H9 (cell line): ENCODE measurements around the gene DCTN2. TPM values are rescaled to one million over a fixed set of nuclear protein-coding genes. Genes with fewer than 3 reads are reported as not detected.

Source experiments
- DNase-seq: peaks from one replicate; pipeline ENCODE4 v3.0.0-alpha.2; 2017
- H2AFZ ChIP-seq: one replicate; pipeline ENCODE4 v1.6.1; 2013; ENCODE audit warnings: mild to moderate bottlenecking, low read length, control low read depth, moderate library complexity
- H2AK5ac ChIP-seq: 2 replicates; pipeline ENCODE4 v1.6.1; 2013; ENCODE audit warnings: low read length, control low read depth, mixed read lengths; ENCODE audit not compliant: insufficient read length
- H2BK120ac ChIP-seq: one replicate; pipeline ENCODE4 v1.6.1; 2013; ENCODE audit warnings: low read depth, mild to moderate bottlenecking, low read length, control low read depth, inconsistent platforms; ENCODE audit not compliant: poor library complexity, severe bottlenecking
- H2BK12ac ChIP-seq: 2 replicates; pipeline ENCODE4 v1.6.1; 2013; ENCODE audit warnings: low read length, control low read depth, mixed read lengths, low read depth; ENCODE audit not compliant: insufficient read length
- H2BK15ac ChIP-seq: 2 replicates; pipeline ENCODE4 v1.6.1; 2013; ENCODE audit warnings: low read depth, low read length, control low read depth
- H2BK20ac ChIP-seq: one replicate; pipeline ENCODE4 v1.6.1; 2013; ENCODE audit warnings: low read depth, mild to moderate bottlenecking, low read length, control low read depth, inconsistent platforms; ENCODE audit not compliant: poor library complexity, severe bottlenecking
- H2BK5ac ChIP-seq: 2 replicates; pipeline ENCODE4 v1.6.1; 2013; ENCODE audit warnings: low read length, control low read depth, mixed read lengths; ENCODE audit not compliant: insufficient read length
- H3K14ac ChIP-seq: 2 replicates; pipeline ENCODE4 v1.6.1; 2013; ENCODE audit warnings: low read length, control low read depth; ENCODE audit not compliant: insufficient read depth
- H3K18ac ChIP-seq: 2 replicates; pipeline ENCODE4 v1.6.1; 2013; ENCODE audit warnings: low read depth, mild to moderate bottlenecking, mixed read lengths, low read length, control low read depth; ENCODE audit not compliant: insufficient read length
- H3K23ac ChIP-seq: 2 replicates; pipeline ENCODE4 v1.6.1; 2013; ENCODE audit warnings: low read length, control low read depth, mixed read lengths, low read depth; ENCODE audit not compliant: insufficient read length
- H3K23me2 ChIP-seq: 2 replicates; pipeline ENCODE4 v1.6.1; 2013; ENCODE audit warnings: low read depth, mild to moderate bottlenecking, mixed read lengths, low read length, control low read depth; ENCODE audit not compliant: insufficient read length, poor library complexity, severe bottlenecking
- H3K27ac ChIP-seq: 2 replicates; pipeline ENCODE4 v1.5.1; 2013; ENCODE audit warnings: low read length, control low read depth, mixed read lengths, low read depth; ENCODE audit not compliant: insufficient read length
- H3K27me3 ChIP-seq: 2 replicates; pipeline ENCODE4 v1.6.1; 2013; ENCODE audit warnings: low read length, control low read depth, inconsistent platforms; ENCODE audit not compliant: insufficient read depth
- H3K4ac ChIP-seq: 2 replicates; pipeline ENCODE4 v1.6.1; 2013; ENCODE audit warnings: low read depth, mild to moderate bottlenecking, control low read depth, inconsistent platforms, low read length, moderate library complexity
- H3K4me1 ChIP-seq: 2 replicates; pipeline ENCODE4 v1.6.1; 2013; ENCODE audit warnings: low read length, control low read depth, inconsistent platforms; ENCODE audit not compliant: insufficient read depth
- H3K4me2 ChIP-seq: 2 replicates; pipeline ENCODE4 v1.6.1; 2013; ENCODE audit warnings: low read length, control low read depth, mixed read lengths; ENCODE audit not compliant: insufficient read length, insufficient read depth
- H3K56ac ChIP-seq: 2 replicates; pipeline ENCODE4 v1.6.1; 2013; ENCODE audit warnings: low read depth, mild to moderate bottlenecking, mixed read lengths, low read length, control low read depth; ENCODE audit not compliant: insufficient read length
- H3K79me1 ChIP-seq: 2 replicates; pipeline ENCODE4 v1.6.1; 2013; ENCODE audit warnings: low read depth, mild to moderate bottlenecking, moderate library complexity, low read length, control low read depth, inconsistent platforms; ENCODE audit not compliant: insufficient read depth, poor library complexity, severe bottlenecking
- H3K79me2 ChIP-seq: 2 replicates; pipeline ENCODE4 v1.6.1; 2013; ENCODE audit warnings: low read length, control low read depth, inconsistent platforms; ENCODE audit not compliant: insufficient read depth
- H3K9ac ChIP-seq: 2 replicates; pipeline ENCODE4 v1.6.1; 2013; ENCODE audit warnings: low read length, control low read depth, mixed read lengths; ENCODE audit not compliant: insufficient read length; ENCODE audit errors: extremely low read depth
- H3K9me3 ChIP-seq: one replicate; pipeline ENCODE4 v1.6.1; 2013; ENCODE audit warnings: low read depth, low read length, inconsistent platforms; ENCODE audit not compliant: control insufficient read depth
- H3T11ph ChIP-seq: one replicate; pipeline ENCODE4 v1.6.1; 2013; ENCODE audit warnings: mild to moderate bottlenecking, low read length, control low read depth, inconsistent platforms
- H4K20me1 ChIP-seq: one replicate; pipeline ENCODE4 v1.6.1; 2013; ENCODE audit not compliant: control insufficient read depth, insufficient read length, insufficient read depth
- H4K5ac ChIP-seq: 2 replicates; pipeline ENCODE4 v1.6.1; 2013; ENCODE audit warnings: low read depth, mild to moderate bottlenecking, mixed read lengths, low read length, control low read depth; ENCODE audit not compliant: insufficient read length
- H4K8ac ChIP-seq: replicated peaks from 2 replicates; pipeline ENCODE4 v1.6.1; 2013; ENCODE audit warnings: low read length, control low read depth, mixed read lengths, low read depth; ENCODE audit not compliant: insufficient read length
- H4K91ac ChIP-seq: 2 replicates; pipeline ENCODE4 v1.6.1; 2013; ENCODE audit warnings: low read depth, mild to moderate bottlenecking, moderate library complexity, mixed read lengths, low read length, control low read depth; ENCODE audit not compliant: insufficient read length
- H3K27ac Mint-ChIP-seq, 3 experiments: 2 replicates in 2 of 3; 3 replicates in 1 of 3; pipeline ENCODE4 v1.8.0; 2020 to 2021; ENCODE audit warnings: mixed read lengths in 3 of 3, mild to moderate bottlenecking in 1 of 3, moderate library complexity in 1 of 3
- H3K27me3 Mint-ChIP-seq: 2 replicates; pipeline ENCODE4 v1.8.0; 2021; ENCODE audit warnings: low read depth, mild to moderate bottlenecking, moderate library complexity, mixed read lengths
- H3K36me3 Mint-ChIP-seq, 3 experiments: 2 replicates in 2 of 3; 3 replicates in 1 of 3; pipeline ENCODE4 v1.8.0; 2020 to 2021; ENCODE audit warnings: low read depth in 3 of 3, mixed read lengths in 3 of 3; ENCODE audit not compliant: insufficient read depth in 1 of 3
- H3K4me1 Mint-ChIP-seq, 2 experiments: 2 replicates each; pipeline ENCODE4 v1.8.0; 2020; ENCODE audit warnings: mixed read lengths in 2 of 2
- H3K4me3 Mint-ChIP-seq, 2 experiments: 2 replicates in 1 of 2; 3 replicates in 1 of 2; pipeline ENCODE4 v1.8.0; 2020 to 2021; ENCODE audit warnings: mild to moderate bottlenecking in 2 of 2, mixed read lengths in 2 of 2, moderate library complexity in 1 of 2
- H3K9me3 Mint-ChIP-seq, 2 experiments: 2 replicates in 1 of 2; 3 replicates in 1 of 2; pipeline ENCODE4 v1.8.0; 2020; ENCODE audit warnings: mild to moderate bottlenecking in 2 of 2, mixed read lengths in 2 of 2, moderate library complexity in 1 of 2
- total RNA-seq: library from RNA; stranded (reverse); gene quantifications from 2 replicates; pipeline ENCODE4 v1.2.1, GENCODE V29; 2021
- TF ChIP-seq, protein P1 (sequence below): fragments of 200-600 bp; sonication (generic); conservative IDR thresholded peaks from 3 replicates; pipeline ENCODE4 v1.8.0; 2021; ENCODE audit warnings: antibody characterized with exemption, mild to moderate bottlenecking

The DCTN2 gene
- total RNA-seq, 1 experiment from 2014 or later = 97.7 TPM

DNA sequence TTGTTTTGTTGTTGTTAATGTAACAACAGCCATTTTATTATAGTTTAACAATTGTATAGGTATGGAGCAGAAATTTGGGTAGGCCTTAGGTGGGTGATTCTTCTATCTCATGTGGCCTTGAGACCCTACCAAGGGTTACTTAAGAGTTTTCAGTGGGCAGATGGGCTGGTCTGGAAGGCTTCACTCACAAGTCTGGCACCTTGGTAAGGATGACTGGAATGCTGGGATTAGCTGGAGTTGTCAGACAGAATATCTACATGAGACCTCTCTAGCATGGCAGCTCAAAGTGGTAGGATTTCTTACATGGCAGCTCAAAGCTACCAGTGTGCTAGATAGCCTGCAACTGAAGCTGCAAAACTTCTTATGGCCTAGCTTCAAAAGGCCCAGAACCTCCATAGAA is 61.3 kb downstream of the DCTN2 start:
- Histone ChIP-seq H4K91ac (no peak overlapping the region), H2BK12ac (no peak overlapping the region), H4K20me1 (no peaks in the 10 kb centered on the region), H3K27me3 (no peaks in the 10 kb centered on the region), H4K5ac (no peak overlapping the region), H3K4me2 (no peak overlapping the region), H3K9me3 (no peaks in the 10 kb centered on the region), H3K4ac (no peak overlapping the region), H3K27ac (no peak overlapping the region), H2BK15ac (no peak overlapping the region), H2AK5ac (no peak overlapping the region), H2BK20ac (no peak overlapping the region), H3K56ac (no peak overlapping the region), H4K8ac (no peak overlapping the region), H2AFZ (no peak overlapping the region), H3K9ac (no peak overlapping the region), H2BK120ac (no peak overlapping the region), H3K23ac (no peak overlapping the region), H3K4me1 (peaks cover 5% of the 10 kb centered on the region; the same call in 1 of the 2 replicates), H3K79me1 (no peaks in the 10 kb centered on the region), H3K14ac (no peak overlapping the region), H3K79me2 (peaks cover 8% of the 10 kb centered on the region; the same call in 1 of the 2 replicates), H2BK5ac (no peak overlapping the region), H3K18ac (no peak overlapping the region), H3T11ph (no peak overlapping the region), H3K23me2 (peaks cover 5% of the 10 kb centered on the region)
- H3K4me1 Mint-ChIP-seq = peaks cover 19 to 20% of the 10 kb centered on the region in 2 experiments
- peaks cover 23 to 29% (median 26%) of the 10 kb centered on the region in 3 experiments for H3K36me3 Mint-ChIP-seq
- no peak overlapping the region for H3K27ac Mint-ChIP-seq
- DNase-seq = no peak
- TF ChIP-seq, protein P1, sequence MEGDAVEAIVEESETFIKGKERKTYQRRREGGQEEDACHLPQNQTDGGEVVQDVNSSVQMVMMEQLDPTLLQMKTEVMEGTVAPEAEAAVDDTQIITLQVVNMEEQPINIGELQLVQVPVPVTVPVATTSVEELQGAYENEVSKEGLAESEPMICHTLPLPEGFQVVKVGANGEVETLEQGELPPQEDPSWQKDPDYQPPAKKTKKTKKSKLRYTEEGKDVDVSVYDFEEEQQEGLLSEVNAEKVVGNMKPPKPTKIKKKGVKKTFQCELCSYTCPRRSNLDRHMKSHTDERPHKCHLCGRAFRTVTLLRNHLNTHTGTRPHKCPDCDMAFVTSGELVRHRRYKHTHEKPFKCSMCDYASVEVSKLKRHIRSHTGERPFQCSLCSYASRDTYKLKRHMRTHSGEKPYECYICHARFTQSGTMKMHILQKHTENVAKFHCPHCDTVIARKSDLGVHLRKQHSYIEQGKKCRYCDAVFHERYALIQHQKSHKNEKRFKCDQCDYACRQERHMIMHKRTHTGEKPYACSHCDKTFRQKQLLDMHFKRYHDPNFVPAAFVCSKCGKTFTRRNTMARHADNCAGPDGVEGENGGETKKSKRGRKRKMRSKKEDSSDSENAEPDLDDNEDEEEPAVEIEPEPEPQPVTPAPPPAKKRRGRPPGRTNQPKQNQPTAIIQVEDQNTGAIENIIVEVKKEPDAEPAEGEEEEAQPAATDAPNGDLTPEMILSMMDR = no peak
- H3K27me3 Mint-ChIP-seq = peaks cover 2% of the 10 kb centered on the region
- no peak overlapping the region for H3K4me3 Mint-ChIP-seq
- peaks cover 0 to 2% of the 10 kb centered on the region in 2 experiments; a peak in 1 of 5 replicates for H3K9me3 Mint-ChIP-seq
